ENCODE results near the gene SUOX. TPM values are rescaled to one million over a fixed set of nuclear protein-coding genes. Genes with fewer than 3 reads are reported as not detected.

Gene SUOX
- total RNA-seq, 1 experiment from 2014 or later = 23.2 TPM

GRCh38 chr12:56021889-56022497 is 24.9 kb downstream of the SUOX start:
- no peaks in the 10 kb centered on the region for H3K27me3 Mint-ChIP-seq (ENCODE audit: low read depth)
- ChIA-PET POLR2A (interaction anchor here (0.5 to 2.3 kb wide), 2 partner anchors 14 to 19 kb away, joined by 3 to 21 read pairs; no protein-coding TSS in a partner anchor), CTCF (interaction anchor here (0.6 to 4.0 kb wide), 4 partner anchors 26 to 1631 kb away, joined by 4 to 32 read pairs (median 4); partner anchors contain the start of genes RAB5B and SUOX)
- H3K36me3 Mint-ChIP-seq = peaks cover 17% of the 10 kb centered on the region
- H3K4me1 Mint-ChIP-seq = peaks cover 29% of the 10 kb centered on the region
- no peaks in the 10 kb centered on the region for H3K9me3 Mint-ChIP-seq
- no peak overlapping the region for H3K27ac Mint-ChIP-seq
- DNase-seq (ENCODE audit: low spot score) (no peak), ATAC-seq (no peak)
- peak overlapping the region; percentile 89 for H3K4me3 Mint-ChIP-seq
- no peak for TF ChIP-seq GTF2I (CRISPR knock-in tag; conservative IDR thresholded peaks at IDR 0.05)
- TF ChIP-seq ZSCAN18 (CRISPR knock-in tag; IDR thresholded peaks at IDR 0.05) = no peak
- TF ChIP-seq ETV6 (CRISPR knock-in tag; IDR thresholded peaks at IDR 0.05) = no peak
- TF ChIP-seq GRHL2 (CRISPR knock-in tag; IDR thresholded peaks at IDR 0.05; ENCODE audit: insufficient replicate concordance, severe bottlenecking) = no peak
- no peak for TF ChIP-seq FOXP1 (CRISPR knock-in tag; IDR thresholded peaks at IDR 0.05; ENCODE audit: borderline replicate concordance)
- no peak for TF ChIP-seq NR1H2 (CRISPR knock-in tag; IDR thresholded peaks at IDR 0.05)
- no peak for TF ChIP-seq FOXK1 (CRISPR knock-in tag; IDR thresholded peaks at IDR 0.05)
- no peak for TF ChIP-seq ATF1 (CRISPR knock-in tag; IDR thresholded peaks at IDR 0.05)
- TF ChIP-seq ZNF263 (CRISPR knock-in tag; IDR thresholded peaks at IDR 0.05; ENCODE audit: low read depth) = no peak
- TF ChIP-seq, protein P1, sequence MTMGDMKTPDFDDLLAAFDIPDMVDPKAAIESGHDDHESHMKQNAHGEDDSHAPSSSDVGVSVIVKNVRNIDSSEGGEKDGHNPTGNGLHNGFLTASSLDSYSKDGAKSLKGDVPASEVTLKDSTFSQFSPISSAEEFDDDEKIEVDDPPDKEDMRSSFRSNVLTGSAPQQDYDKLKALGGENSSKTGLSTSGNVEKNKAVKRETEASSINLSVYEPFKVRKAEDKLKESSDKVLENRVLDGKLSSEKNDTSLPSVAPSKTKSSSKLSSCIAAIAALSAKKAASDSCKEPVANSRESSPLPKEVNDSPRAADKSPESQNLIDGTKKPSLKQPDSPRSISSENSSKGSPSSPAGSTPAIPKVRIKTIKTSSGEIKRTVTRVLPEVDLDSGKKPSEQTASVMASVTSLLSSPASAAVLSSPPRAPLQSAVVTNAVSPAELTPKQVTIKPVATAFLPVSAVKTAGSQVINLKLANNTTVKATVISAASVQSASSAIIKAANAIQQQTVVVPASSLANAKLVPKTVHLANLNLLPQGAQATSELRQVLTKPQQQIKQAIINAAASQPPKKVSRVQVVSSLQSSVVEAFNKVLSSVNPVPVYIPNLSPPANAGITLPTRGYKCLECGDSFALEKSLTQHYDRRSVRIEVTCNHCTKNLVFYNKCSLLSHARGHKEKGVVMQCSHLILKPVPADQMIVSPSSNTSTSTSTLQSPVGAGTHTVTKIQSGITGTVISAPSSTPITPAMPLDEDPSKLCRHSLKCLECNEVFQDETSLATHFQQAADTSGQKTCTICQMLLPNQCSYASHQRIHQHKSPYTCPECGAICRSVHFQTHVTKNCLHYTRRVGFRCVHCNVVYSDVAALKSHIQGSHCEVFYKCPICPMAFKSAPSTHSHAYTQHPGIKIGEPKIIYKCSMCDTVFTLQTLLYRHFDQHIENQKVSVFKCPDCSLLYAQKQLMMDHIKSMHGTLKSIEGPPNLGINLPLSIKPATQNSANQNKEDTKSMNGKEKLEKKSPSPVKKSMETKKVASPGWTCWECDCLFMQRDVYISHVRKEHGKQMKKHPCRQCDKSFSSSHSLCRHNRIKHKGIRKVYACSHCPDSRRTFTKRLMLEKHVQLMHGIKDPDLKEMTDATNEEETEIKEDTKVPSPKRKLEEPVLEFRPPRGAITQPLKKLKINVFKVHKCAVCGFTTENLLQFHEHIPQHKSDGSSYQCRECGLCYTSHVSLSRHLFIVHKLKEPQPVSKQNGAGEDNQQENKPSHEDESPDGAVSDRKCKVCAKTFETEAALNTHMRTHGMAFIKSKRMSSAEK (CRISPR knock-in tag; IDR thresholded peaks at IDR 0.05; ENCODE audit: borderline replicate concordance) = no peak
- TF ChIP-seq, protein P2, sequence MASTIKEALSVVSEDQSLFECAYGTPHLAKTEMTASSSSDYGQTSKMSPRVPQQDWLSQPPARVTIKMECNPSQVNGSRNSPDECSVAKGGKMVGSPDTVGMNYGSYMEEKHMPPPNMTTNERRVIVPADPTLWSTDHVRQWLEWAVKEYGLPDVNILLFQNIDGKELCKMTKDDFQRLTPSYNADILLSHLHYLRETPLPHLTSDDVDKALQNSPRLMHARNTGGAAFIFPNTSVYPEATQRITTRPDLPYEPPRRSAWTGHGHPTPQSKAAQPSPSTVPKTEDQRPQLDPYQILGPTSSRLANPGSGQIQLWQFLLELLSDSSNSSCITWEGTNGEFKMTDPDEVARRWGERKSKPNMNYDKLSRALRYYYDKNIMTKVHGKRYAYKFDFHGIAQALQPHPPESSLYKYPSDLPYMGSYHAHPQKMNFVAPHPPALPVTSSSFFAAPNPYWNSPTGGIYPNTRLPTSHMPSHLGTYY (CRISPR knock-in tag; IDR thresholded peaks at IDR 0.05) = no peak
- TF ChIP-seq, protein P3, sequence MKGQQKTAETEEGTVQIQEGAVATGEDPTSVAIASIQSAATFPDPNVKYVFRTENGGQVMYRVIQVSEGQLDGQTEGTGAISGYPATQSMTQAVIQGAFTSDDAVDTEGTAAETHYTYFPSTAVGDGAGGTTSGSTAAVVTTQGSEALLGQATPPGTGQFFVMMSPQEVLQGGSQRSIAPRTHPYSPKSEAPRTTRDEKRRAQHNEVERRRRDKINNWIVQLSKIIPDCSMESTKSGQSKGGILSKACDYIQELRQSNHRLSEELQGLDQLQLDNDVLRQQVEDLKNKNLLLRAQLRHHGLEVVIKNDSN (CRISPR knock-in tag; IDR thresholded peaks at IDR 0.05) = no peak
- TF ChIP-seq HMGXB4 (CRISPR knock-in tag; IDR thresholded peaks at IDR 0.05) = no peak
- TF ChIP-seq JUN (CRISPR knock-in tag; IDR thresholded peaks at IDR 0.05) = no peak
- TF ChIP-seq TEAD4 (CRISPR knock-in tag; IDR thresholded peaks at IDR 0.05) = no peak
